Measurements from ENCODE around the gene IMP3. TPM values are rescaled to one million over a fixed set of nuclear protein-coding genes. Genes with fewer than 3 reads are reported as not detected.

IMP3 gene
- total and polyA plus RNA-seq, 9 of the 15 experiments (the other 6 are each of a cell fraction or from before 2014, with no cell fraction given): 14.5 to 160 (median 74.4) TPM

DNA sequence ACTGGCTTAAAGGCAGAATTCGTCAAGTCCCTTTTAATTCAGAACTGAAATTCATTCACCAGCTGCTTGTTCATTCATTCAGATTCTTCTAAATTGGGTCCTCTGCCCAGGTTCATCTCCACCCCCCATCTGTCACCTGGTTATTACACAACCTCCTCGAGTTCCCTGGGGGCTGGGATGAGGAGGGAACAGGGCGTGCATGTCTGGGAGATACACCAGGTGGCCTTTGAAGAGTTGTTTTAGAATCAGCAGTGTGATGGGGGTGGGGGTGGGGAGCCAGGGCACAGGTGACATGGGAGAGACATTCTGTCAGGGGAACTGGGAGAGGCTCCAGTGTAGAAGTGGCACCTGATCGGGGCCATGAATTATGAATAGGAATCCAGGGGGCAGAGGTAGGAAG is 15.9 kb upstream of the IMP3 start:
- 53% methylated on average over 4 of the region's 4 CpGs for WGBS (ENCODE audit: insufficient coverage, low coverage, missing lambda C conversion rate)
- no TSS peak for BruUV-seq (replicated peaks)
- ChIA-PET CTCF (ENCODE audit: low intra/inter-chr PET ratio) (no interaction called here), POLR2A (interaction anchor here (1.0 kb wide), 1 partner anchor 29 kb away, joined by 3 read pairs; no protein-coding TSS in a partner anchor)
- in situ Hi-C loops (cut with MboI): no loop called here
- Histone ChIP-seq H3K79me2 (ENCODE audit: control insufficient read depth, insufficient read depth, low read length) (peaks cover 34% of the 10 kb centered on the region), H3K4me2 (ENCODE audit: insufficient read depth, low read length) (no peak overlapping the region), H3K27me3 (ENCODE audit: control insufficient read depth in 2 of 2, insufficient read depth in 2 of 2, low read length in 2 of 2) (no peaks in the 10 kb centered on the region), H3K9ac (ENCODE audit: insufficient read depth in 1 of 2, low read depth in 2 of 2, low read length in 2 of 2) (no peak overlapping the region), H3K4me3 (no peak overlapping the region), H4K20me1 (replicated peaks; ENCODE audit: control insufficient read depth, insufficient read depth, low read length) (0 out of 2 replicates have a peak, but pooled peaks cover 7% of the 10 kb centered on the region), H2AFZ (ENCODE audit: low read depth, low read length) (no peak overlapping the region), H3K4me1 (replicated peaks in 1 of 2; ENCODE audit: control insufficient read depth in 2 of 2, insufficient read depth in 2 of 2, low read length in 2 of 2) (peaks cover 18 to 36% of the 10 kb centered on the region in 2 experiments), H3K36me3 (ENCODE audit: control insufficient read depth, insufficient read depth, low read length) (peaks cover 31% of the 10 kb centered on the region; the same call in 2 of the 3 replicates), H3K9me3 (replicated peaks; ENCODE audit: control insufficient read depth, insufficient read depth, low read depth, low read length) (no peaks in the 10 kb centered on the region), H3K27ac (ENCODE audit: extremely low read depth, low read depth, low read length) (no peak overlapping the region), H3K9me1 (ENCODE audit: control insufficient read depth, insufficient read depth, low read length) (no peaks in the 10 kb centered on the region)
- DNase-seq (ENCODE audit: extremely low read depth in 1 of 4, low spot score in 3 of 4): no peak
- intact Hi-C loops (cut with micrococcal nuclease): no loop called here
- FAIRE-seq: no peak
- no peak for ATAC-seq
- no peak for TF ChIP-seq HEY1 (CRISPR knock-in tag; IDR thresholded peaks at IDR 0.05; ENCODE audit: borderline replicate concordance)
- no peak for TF ChIP-seq XRCC3 (IDR thresholded peaks at IDR 0.05)
- no peak for TF ChIP-seq MEF2A (IDR thresholded peaks at IDR 0.05; ENCODE audit: control insufficient read depth, low read depth, low read length)
- TF ChIP-seq RFX7 (CRISPR knock-in tag; IDR thresholded peaks at IDR 0.05): no peak
- no peak for TF ChIP-seq ETS2 (tag; IDR thresholded peaks at IDR 0.05; ENCODE audit: borderline replicate concordance, poor library complexity, severe bottlenecking)
- TF ChIP-seq, protein P1, sequence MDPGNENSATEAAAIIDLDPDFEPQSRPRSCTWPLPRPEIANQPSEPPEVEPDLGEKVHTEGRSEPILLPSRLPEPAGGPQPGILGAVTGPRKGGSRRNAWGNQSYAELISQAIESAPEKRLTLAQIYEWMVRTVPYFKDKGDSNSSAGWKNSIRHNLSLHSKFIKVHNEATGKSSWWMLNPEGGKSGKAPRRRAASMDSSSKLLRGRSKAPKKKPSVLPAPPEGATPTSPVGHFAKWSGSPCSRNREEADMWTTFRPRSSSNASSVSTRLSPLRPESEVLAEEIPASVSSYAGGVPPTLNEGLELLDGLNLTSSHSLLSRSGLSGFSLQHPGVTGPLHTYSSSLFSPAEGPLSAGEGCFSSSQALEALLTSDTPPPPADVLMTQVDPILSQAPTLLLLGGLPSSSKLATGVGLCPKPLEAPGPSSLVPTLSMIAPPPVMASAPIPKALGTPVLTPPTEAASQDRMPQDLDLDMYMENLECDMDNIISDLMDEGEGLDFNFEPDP (CRISPR knock-in tag; IDR thresholded peaks at IDR 0.05): no peak
- TF ChIP-seq NONO (IDR thresholded peaks at IDR 0.05; ENCODE audit: low read depth in 2 of 2, low read length in 1 of 2): no peak
- TF ChIP-seq CCAR2 (IDR thresholded peaks at IDR 0.05; ENCODE audit: low read depth, low read length): no peak
- no peak for TF ChIP-seq HDAC8 (tag; IDR thresholded peaks at IDR 0.05)
